Measurements from ENCODE around the gene COX4I2.

DNA sequence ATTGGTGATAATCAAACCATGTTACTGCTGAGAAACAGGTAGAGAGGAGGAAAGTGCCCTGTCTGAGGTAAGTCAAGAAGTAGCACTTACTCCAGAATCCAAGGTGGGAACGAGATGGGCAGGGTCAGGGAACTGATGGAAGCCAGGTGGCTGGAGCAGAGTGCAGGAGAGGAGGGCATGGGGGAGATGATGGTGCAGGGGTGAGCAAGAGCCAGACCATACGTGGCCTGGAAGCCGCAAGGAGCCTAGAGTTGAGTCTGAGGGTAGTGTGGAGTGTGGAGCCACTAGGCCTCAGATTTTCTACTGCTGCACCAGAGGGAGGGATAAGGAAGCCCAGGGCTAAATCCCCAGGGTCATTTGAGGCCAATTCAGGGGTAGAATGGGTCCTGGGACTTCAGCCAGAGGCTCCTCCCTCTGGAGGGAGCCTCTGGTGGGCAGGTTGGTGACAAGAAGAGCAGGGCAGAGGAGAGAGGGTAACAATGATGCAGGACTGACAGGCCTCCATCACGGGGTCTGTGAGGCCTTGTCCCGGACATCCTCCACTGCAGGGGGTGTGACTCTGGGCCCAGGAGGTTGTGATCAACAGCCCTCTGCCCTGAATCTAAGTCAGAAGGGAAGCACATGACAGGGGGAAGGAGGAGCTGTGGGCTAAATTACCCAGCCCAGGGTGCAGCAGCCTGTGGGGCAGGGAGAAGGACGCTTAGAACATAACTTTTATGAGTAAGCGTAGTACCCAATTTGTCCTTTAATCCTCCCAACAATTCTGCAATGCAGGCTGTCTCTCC is 28.7 kb downstream of the COX4I2 start:
- TF ChIP-seq ETV6 (CRISPR knock-in tag; IDR thresholded peaks at IDR 0.05) (no peak), CTCF (IDR thresholded peaks at IDR 0.05) (no peak), MAX (CRISPR knock-in tag; IDR thresholded peaks at IDR 0.05) (no peak), USF1 (CRISPR knock-in tag; IDR thresholded peaks at IDR 0.05) (no peak), CREM (CRISPR knock-in tag; IDR thresholded peaks at IDR 0.05) (no peak), CREB1 (CRISPR knock-in tag; IDR thresholded peaks at IDR 0.05) (no peak), E2F4 (CRISPR knock-in tag; IDR thresholded peaks at IDR 0.05; ENCODE audit: borderline replicate concordance, low read depth) (no peak), FOXP4 (CRISPR knock-in tag; IDR thresholded peaks at IDR 0.05) (no peak), TCF7 (CRISPR knock-in tag; IDR thresholded peaks at IDR 0.05; ENCODE audit: low read depth) (no peak), NR1H2 (CRISPR knock-in tag; IDR thresholded peaks at IDR 0.05) (no peak), ERG (CRISPR knock-in tag; IDR thresholded peaks at IDR 0.05) (no peak)
- TF ChIP-seq, protein P1, sequence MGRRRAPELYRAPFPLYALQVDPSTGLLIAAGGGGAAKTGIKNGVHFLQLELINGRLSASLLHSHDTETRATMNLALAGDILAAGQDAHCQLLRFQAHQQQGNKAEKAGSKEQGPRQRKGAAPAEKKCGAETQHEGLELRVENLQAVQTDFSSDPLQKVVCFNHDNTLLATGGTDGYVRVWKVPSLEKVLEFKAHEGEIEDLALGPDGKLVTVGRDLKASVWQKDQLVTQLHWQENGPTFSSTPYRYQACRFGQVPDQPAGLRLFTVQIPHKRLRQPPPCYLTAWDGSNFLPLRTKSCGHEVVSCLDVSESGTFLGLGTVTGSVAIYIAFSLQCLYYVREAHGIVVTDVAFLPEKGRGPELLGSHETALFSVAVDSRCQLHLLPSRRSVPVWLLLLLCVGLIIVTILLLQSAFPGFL (CRISPR knock-in tag; IDR thresholded peaks at IDR 0.05; ENCODE audit: borderline replicate concordance), result no peak
- TF ChIP-seq, protein P2, sequence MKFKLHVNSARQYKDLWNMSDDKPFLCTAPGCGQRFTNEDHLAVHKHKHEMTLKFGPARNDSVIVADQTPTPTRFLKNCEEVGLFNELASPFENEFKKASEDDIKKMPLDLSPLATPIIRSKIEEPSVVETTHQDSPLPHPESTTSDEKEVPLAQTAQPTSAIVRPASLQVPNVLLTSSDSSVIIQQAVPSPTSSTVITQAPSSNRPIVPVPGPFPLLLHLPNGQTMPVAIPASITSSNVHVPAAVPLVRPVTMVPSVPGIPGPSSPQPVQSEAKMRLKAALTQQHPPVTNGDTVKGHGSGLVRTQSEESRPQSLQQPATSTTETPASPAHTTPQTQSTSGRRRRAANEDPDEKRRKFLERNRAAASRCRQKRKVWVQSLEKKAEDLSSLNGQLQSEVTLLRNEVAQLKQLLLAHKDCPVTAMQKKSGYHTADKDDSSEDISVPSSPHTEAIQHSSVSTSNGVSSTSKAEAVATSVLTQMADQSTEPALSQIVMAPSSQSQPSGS (CRISPR knock-in tag; IDR thresholded peaks at IDR 0.05; ENCODE audit: borderline replicate concordance, low read depth), result no peak
